SU-DHL-6 (cell line): Measurements from ENCODE around the gene ABHD11.
"Not testable (repeated sequence)": the region's sequence is repeated elsewhere in the genome, so short reads cannot be mapped to it uniquely, and the experiment has no call there.

Experiments
- H2AFZ ChIP-seq: fragments of 200-600 bp; sonication (generic); 2 replicates; pipeline ENCODE4 v1.6.1; 2014; ENCODE audit warnings: low read depth, mild to moderate bottlenecking, moderate library complexity, mixed read lengths, antibody characterized with exemption, low read length; ENCODE audit not compliant: severe bottlenecking
- H3F3A ChIP-seq: fragments of 200-600 bp; shearing (Covaris generic); 2 replicates; pipeline ENCODE4 v1.6.0; 2016; ENCODE audit warnings: antibody characterized with exemption, mild to moderate bottlenecking; ENCODE audit not compliant: insufficient read depth
- H3K27ac ChIP-seq: fragments of 200-600 bp; sonication (generic); 2 replicates; pipeline ENCODE4 v1.5.1; 2016; ENCODE audit warnings: low read depth, mild to moderate bottlenecking, low read length, moderate library complexity, mixed read lengths
- H3K27me3 ChIP-seq: fragments of 200-600 bp; sonication (generic), shearing (Covaris generic); 2 replicates; pipeline ENCODE4 v1.6.0; 2014; ENCODE audit warnings: mild to moderate bottlenecking, low read length
- H3K36me3 ChIP-seq: fragments of 200-600 bp; sonication (generic); 2 replicates; pipeline ENCODE4 v1.6.1; 2014; ENCODE audit warnings: mild to moderate bottlenecking, low read length, mixed read lengths
- H3K4me2 ChIP-seq: fragments of 300-600, 200-600 bp; shearing (Covaris generic), sonication (generic); 2 replicates; pipeline ENCODE4 v1.6.0; 2014; ENCODE audit warnings: low read length, low read depth, mild to moderate bottlenecking; ENCODE audit not compliant: poor library complexity, severe bottlenecking
- H3K4me3 ChIP-seq: fragments of 200-600 bp; sonication (generic); 2 replicates; pipeline ENCODE4 v1.5.1; 2014; ENCODE audit warnings: antibody characterized with exemption, low read length, mild to moderate bottlenecking, mixed read lengths; ENCODE audit not compliant: insufficient read depth, poor library complexity, severe bottlenecking
- H3K79me2 ChIP-seq: fragments of 200-600 bp; sonication (generic); 2 replicates; pipeline ENCODE4 v1.6.1; 2014; ENCODE audit warnings: mild to moderate bottlenecking, low read length, moderate library complexity; ENCODE audit not compliant: insufficient read depth
- H3K9ac ChIP-seq: fragments of 200-600 bp; sonication (generic); 2 replicates; pipeline ENCODE4 v1.7.0; 2014; ENCODE audit warnings: mild to moderate bottlenecking, low read length
- H3K9me2 ChIP-seq: fragments of 200-600 bp; sonication (generic); replicated peaks from 2 replicates; pipeline ENCODE4 v1.6.1; 2014; ENCODE audit warnings: low read length; ENCODE audit not compliant: insufficient read depth
- H3K9me3 ChIP-seq: fragments of 200-600 bp; sonication (generic); 2 replicates; pipeline ENCODE4 v1.6.1; 2014; ENCODE audit warnings: low read length, mixed read lengths; ENCODE audit not compliant: insufficient read depth
- H4K20me1 ChIP-seq: fragments of 200-600 bp; sonication (generic); 2 replicates; pipeline ENCODE4 v1.6.1; 2014; ENCODE audit warnings: low read depth, mild to moderate bottlenecking, antibody characterized with exemption, low read length, moderate library complexity, mixed read lengths
- EZH2phosphoT487 ChIP-seq: fragments of 200-600 bp; sonication (generic), shearing (Covaris generic); conservative IDR thresholded peaks from 2 replicates; pipeline ENCODE4 v1.6.1; 2018; ENCODE audit warnings: mild to moderate bottlenecking, antibody characterized with exemption, low read length, moderate library complexity, mixed read lengths
- TF ChIP-seq, protein P1 (sequence below): fragments of 200-600 bp; sonication (generic); IDR thresholded peaks from one replicate; pipeline ENCODE4 v1.5.1; 2017; ENCODE audit warnings: antibody characterized with exemption, mild to moderate bottlenecking, low read length, moderate library complexity; ENCODE audit not compliant: insufficient read depth, poor library complexity, severe bottlenecking

The ABHD11 gene, protein sequence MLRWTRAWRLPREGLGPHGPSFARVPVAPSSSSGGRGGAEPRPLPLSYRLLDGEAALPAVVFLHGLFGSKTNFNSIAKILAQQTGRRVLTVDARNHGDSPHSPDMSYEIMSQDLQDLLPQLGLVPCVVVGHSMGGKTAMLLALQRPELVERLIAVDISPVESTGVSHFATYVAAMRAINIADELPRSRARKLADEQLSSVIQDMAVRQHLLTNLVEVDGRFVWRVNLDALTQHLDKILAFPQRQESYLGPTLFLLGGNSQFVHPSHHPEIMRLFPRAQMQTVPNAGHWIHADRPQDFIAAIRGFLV

DNA sequence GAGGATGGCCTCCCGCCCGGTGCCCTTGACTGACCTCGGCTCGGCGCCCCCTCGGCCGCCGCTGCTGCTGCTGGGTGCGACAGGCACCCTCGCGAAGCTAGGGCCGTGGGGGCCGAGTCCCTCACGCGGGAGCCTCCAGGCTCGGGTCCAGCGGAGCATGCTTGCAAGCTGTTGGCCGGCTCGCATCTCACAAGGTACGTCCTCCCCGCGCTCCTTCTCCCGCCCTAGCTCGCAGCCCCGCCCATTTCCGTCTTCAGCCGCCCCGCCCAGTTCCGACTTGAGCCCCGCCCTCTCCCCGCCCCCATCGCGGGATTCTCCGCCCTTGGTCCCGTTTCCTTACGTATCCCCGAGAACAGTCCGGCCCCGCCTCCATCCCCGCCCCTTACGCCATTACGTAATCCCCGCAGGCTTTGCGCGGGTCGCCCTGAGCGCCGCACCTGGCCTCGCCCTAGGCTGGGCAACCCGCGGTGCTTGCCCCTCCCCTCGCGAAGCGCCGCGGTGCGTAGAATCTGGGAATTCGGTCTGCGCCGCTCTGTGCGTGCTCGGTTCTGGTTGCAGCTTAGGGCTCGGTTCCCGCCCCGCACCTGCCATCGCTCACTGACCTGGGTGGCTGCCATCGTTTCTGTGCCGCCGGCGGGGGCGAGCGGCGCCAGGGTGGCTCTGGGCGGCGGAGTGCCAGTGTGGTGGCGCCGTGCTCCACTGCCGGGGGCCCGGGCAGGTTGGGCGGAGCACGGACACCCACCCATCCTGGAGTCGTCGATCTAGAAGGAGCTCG lies at the start of gene ABHD11:
Gene ABHD11 (minus strand): TSS at position 191 of the 775 bp plus-strand sequence. CDS start 32 bp downstream, at position 159.
- Histone ChIP-seq H3K79me2 (peaks cover 9% of the 10 kb centered on the region; the same call in 1 of the 2 replicates), H3K4me2 (peak within 1 kb of the TSS; percentile 97), H3F3A (0 out of 2 replicates have a peak, but pooled peaks cover 4% of the 10 kb centered on the region), H4K20me1 (0 out of 2 replicates have a peak, but pooled peaks cover 3% of the 10 kb centered on the region), H3K9me2 (no peaks in the 10 kb centered on the region), H3K36me3 (no peaks in the 10 kb centered on the region), H3K4me3 (peak within 1 kb of the TSS; percentile 97), H3K27ac (peak within 1 kb of the TSS; percentile 74), H3K27me3 (no peaks in the 10 kb centered on the region), H3K9ac (peak within 1 kb of the TSS; percentile 97), H3K9me3 (no peaks in the 10 kb centered on the region), H2AFZ (peak within 1 kb of the TSS; percentile 82)
- TF ChIP-seq EZH2phosphoT487: no peak
- TF ChIP-seq, protein P1, sequence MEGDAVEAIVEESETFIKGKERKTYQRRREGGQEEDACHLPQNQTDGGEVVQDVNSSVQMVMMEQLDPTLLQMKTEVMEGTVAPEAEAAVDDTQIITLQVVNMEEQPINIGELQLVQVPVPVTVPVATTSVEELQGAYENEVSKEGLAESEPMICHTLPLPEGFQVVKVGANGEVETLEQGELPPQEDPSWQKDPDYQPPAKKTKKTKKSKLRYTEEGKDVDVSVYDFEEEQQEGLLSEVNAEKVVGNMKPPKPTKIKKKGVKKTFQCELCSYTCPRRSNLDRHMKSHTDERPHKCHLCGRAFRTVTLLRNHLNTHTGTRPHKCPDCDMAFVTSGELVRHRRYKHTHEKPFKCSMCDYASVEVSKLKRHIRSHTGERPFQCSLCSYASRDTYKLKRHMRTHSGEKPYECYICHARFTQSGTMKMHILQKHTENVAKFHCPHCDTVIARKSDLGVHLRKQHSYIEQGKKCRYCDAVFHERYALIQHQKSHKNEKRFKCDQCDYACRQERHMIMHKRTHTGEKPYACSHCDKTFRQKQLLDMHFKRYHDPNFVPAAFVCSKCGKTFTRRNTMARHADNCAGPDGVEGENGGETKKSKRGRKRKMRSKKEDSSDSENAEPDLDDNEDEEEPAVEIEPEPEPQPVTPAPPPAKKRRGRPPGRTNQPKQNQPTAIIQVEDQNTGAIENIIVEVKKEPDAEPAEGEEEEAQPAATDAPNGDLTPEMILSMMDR: no peak

DNA sequence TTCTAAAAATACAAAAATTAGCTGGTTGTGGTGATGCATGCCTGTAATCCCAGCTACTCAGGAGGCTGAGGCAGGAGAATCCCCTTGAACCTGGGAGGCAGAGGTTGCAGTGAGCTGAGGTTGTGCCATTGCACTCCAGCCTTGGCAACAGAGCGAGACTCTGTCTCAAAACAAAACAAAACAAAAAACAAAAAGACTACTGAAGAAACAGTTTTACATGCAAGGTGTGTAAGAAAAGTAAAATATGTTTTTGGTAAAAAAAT lies 49.1 kb upstream of the ABHD11 start:
- H3K27ac ChIP-seq, H3K4me3 ChIP-seq, H3K79me2 ChIP-seq, H3K27me3 ChIP-seq, H4K20me1 ChIP-seq, H2AFZ ChIP-seq, H3K4me2 ChIP-seq, H3F3A ChIP-seq, H3K36me3 ChIP-seq, H3K9me2 ChIP-seq, H3K9ac ChIP-seq: not testable (repeated sequence)
- peaks cover 19% of the 10 kb centered on the region; the same call in 1 of the 2 replicates for H3K9me3 ChIP-seq

DNA sequence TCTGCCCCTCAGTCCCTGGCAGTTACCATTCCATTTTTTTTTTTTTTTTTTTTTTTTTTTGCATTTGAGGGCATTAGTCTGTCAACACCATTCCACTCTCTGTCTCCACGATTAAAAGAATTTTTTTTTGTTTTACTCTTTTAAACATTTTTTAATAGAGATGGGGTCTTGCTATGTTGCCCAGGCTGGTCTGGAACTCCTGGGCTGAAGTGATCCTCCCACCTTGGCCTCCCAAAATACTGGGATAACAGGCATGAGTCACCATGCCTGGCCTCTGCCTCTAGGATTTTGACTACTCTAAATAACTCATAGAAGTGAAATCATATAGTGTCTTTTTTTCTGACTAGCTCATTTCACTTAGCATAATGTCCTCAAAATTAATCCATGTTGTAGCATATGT lies 48.0 kb upstream of the ABHD11 start:
- Histone ChIP-seq H3K4me3 (no peak overlapping the region), H3K4me2 (no peak overlapping the region), H3K9me2 (no peaks in the 10 kb centered on the region), H2AFZ (no peak overlapping the region), H3K9ac (no peak overlapping the region), H3F3A (no peaks in the 10 kb centered on the region), H3K36me3 (no peaks in the 10 kb centered on the region), H3K9me3 (peaks cover 19% of the 10 kb centered on the region; the same call in 1 of the 2 replicates), H3K27ac (no peak overlapping the region), H3K79me2 (no peaks in the 10 kb centered on the region), H3K27me3 (no peaks in the 10 kb centered on the region), H4K20me1 (no peaks in the 10 kb centered on the region)
- no peak for TF ChIP-seq EZH2phosphoT487
- TF ChIP-seq, protein P1: no peak

DNA sequence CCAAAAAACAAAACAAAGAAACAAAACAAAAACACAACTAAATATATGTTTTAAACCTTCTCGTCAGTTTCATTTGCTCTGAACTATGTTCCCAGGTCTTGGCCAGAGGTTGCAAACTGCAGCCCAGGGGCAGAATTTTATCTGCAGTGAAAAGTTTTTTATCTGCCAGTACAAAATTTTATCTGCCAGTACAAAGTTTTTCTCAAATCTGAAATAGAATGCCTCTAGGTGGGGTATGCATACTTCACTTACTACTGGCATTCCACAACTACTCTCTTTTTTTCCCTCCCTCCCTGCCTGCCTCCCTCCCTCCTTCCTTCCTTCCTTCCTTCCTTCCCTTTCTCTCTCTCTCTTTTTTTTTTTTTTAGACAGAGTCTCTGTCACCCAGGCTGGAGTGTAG lies 40.9 kb upstream of the ABHD11 start:
- Histone ChIP-seq H3K9me2 (no peaks in the 10 kb centered on the region), H3K27me3 (no peaks in the 10 kb centered on the region), H4K20me1 (no peaks in the 10 kb centered on the region), H3K4me3 (no peak overlapping the region), H3K36me3 (no peaks in the 10 kb centered on the region), H2AFZ (no peak overlapping the region), H3K9ac (no peak overlapping the region), H3K27ac (no peak overlapping the region), H3K4me2 (no peak overlapping the region), H3K9me3 (0 out of 2 replicates have a peak, but pooled peaks cover 5% of the 10 kb centered on the region), H3F3A (no peaks in the 10 kb centered on the region), H3K79me2 (no peaks in the 10 kb centered on the region)
- TF ChIP-seq EZH2phosphoT487: no peak
- TF ChIP-seq, protein P1: no peak
